Ovary (tissue), 3 donors: ENCODE measurements around the gene ZNF460.

Source experiments
- EP300 ChIP-seq: sonication (generic); formaldehyde crosslinking; IDR thresholded peaks from one replicate; pipeline ENCODE4 v1.6.1; 2017; ENCODE audit warnings: antibody characterized with exemption
- POLR2A ChIP-seq: fragments of 450-650 bp; IDR thresholded peaks from one replicate; pipeline ENCODE4 v1.6.1; 2017; ENCODE audit warnings: antibody characterized with exemption, mild to moderate bottlenecking, moderate library complexity
- TF ChIP-seq, protein P1 (sequence below), 3 donors: fragments of 450-650 bp in 2 of 3; fragments of 200-600 bp in 1 of 3; IDR thresholded peaks; one replicate each; pipeline versions ENCODE4 v1.5.1 to v1.8.0; 2016 to 2022; ENCODE audit warnings: antibody characterized with exemption in 3 of 3, mild to moderate bottlenecking in 1 of 3
- donor health status: DM: no; HTN: no; CAD: no.

DNA sequence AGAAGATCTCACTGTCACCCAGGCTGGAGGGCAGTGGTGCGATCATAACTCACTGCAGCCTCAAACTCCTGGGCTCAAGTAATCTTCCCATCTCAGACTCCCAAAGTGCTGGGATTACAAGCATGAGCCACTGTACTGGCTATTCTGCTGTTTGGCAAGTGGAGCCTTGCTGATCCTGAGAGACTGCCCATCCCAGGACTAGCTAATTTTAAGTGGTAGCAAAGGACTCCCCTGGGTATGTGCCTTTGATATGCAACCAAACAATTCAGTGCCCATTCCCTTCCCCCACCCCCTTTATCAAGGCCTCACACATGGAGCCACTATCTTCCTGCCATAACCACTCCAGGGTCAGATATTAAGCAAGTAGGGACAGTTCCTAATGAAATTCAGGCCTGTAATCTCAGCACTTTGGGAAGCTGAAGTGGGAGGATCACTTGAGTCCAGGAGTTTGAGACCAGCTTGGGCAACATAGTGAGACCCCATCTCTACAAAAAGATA is 17.0 kb upstream of the ZNF460 start:
- no peak for TF ChIP-seq POLR2A
- TF ChIP-seq, protein P1, sequence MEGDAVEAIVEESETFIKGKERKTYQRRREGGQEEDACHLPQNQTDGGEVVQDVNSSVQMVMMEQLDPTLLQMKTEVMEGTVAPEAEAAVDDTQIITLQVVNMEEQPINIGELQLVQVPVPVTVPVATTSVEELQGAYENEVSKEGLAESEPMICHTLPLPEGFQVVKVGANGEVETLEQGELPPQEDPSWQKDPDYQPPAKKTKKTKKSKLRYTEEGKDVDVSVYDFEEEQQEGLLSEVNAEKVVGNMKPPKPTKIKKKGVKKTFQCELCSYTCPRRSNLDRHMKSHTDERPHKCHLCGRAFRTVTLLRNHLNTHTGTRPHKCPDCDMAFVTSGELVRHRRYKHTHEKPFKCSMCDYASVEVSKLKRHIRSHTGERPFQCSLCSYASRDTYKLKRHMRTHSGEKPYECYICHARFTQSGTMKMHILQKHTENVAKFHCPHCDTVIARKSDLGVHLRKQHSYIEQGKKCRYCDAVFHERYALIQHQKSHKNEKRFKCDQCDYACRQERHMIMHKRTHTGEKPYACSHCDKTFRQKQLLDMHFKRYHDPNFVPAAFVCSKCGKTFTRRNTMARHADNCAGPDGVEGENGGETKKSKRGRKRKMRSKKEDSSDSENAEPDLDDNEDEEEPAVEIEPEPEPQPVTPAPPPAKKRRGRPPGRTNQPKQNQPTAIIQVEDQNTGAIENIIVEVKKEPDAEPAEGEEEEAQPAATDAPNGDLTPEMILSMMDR (IDR thresholded peaks at IDR 0.05) = no peak
- no peak for TF ChIP-seq EP300
